Stromal cell of bone marrow (primary cell): ENCODE data around the gene LTB.

Experiments used
- DNase-seq: peaks from one replicate; pipeline ENCODE4 v3.0.0-alpha.2; 2012; ENCODE audit warnings: low read depth

The LTB gene, protein sequence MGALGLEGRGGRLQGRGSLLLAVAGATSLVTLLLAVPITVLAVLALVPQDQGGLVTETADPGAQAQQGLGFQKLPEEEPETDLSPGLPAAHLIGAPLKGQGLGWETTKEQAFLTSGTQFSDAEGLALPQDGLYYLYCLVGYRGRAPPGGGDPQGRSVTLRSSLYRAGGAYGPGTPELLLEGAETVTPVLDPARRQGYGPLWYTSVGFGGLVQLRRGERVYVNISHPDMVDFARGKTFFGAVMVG

DNA sequence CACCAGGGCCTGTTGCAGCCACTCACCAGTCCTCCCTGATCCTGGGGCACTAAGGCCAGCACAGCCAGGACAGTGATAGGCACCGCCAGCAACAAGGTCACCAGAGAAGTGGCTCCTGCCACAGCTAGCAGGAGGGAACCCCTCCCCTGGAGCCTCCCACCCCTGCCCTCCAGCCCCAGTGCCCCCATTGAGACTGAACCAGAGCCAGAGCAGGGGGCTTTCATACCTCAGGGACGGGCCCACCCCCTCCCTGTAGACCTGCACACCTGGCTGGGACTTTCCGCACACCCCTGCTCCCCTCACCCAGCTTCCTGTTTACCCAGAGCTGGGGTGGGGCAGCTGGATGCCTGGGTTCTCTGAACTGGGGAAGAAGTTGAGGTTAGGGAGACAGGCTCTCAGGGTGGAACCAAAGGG is at the start of gene LTB:
Gene LTB, minus strand, starts transcription at position 195 of the 414 bp plus-strand sequence. Its CDS starts 7 bp downstream, at position 188.
- no peak for DNase-seq

GRCh38 chr6:31631681-31632278 is 49.6 kb upstream of the LTB start:
- no peak for DNase-seq

DNA sequence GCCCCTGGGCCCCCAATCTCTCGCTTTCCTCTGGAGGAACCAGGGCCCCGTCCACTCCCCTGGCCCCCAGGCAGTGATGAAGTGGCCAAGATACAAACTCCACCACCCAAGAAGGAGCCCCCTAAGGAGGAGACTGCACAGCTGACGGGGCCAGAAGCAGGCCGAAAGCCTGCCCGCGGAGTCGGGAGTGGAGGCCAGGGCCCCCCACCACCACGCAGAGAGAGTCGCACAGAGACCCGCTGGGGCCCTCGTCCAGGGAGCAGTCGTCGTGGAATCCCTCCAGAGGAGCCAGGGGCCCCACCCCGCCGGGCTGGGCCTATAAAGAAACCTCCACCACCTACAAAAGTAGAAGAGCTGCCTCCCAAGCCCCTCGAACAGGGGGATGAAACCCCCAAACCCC is 49.0 kb upstream of the LTB start:
- DNase-seq = no peak

GRCh38 chr6:31630177-31630934 is 48.1 kb upstream of the LTB start:
- DNase-seq = no peak

GRCh38 chr6:31629014-31629413 is 46.8 kb upstream of the LTB start:
- DNase-seq = no peak

- DNase-seq = no peak
Measured at GRCh38 chr6:31627690-31628287, 45.6 kb upstream of the LTB start.

DNA sequence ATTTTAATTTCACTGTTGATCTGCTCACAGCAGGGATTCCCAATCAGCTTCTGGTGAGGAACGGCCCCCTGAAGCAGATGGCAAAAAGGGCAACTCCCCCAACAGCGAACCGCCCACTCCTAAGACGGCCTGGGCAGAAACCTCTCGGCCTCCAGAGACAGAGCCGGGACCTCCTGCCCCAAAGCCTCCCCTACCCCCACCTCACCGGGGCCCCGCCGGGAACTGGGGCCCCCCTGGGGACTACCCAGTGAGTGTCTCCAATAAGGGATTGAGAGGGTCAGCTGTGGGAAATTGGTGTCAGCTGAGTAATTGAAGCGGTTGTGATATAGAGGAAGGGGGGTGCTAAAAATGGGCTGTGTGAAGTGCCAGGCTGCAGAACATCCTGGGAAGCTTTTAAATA is 44.7 kb upstream of the LTB start:
- DNase-seq = no peak

DNA sequence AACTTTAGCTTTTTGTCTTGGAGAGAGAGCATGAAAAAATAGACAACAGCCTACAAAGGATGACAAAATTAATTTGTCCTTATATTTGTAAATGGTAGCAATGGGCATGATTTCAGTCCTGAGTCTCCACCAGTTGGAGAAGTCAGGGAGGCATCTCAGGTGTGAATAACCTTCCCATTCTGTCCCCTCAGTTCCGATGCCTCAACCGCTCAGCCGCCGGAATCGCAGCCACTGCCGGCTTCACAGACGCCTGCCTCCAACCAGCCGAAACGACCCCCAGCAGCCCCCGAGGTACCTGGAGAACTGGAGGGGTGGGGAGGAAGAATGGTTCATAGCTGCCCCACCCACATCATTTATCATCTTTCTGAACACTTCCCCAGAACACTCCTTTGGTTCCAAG is 41.8 kb upstream of the LTB start:
- DNase-seq = no peak

DNA sequence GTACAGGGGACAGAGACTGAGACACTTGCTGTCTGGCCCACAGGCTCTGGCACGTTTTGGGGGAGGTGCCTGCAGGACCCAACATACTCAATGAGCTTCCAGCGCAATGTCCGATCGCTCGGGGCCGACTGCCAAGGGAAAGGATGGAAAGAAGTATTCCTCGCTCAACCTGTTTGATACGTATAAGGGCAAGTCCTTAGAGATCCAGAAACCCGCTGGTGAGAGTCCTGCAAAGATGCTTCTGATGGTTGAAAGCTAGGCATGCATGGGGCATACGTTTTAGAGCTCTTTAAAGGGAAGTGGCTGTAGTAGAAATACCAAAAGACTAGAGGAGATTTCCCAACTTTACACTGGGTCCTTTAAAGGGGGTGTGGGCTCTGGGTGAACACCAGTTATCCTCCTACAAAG is 40.5 kb upstream of the LTB start:
- DNase-seq = no peak

DNA sequence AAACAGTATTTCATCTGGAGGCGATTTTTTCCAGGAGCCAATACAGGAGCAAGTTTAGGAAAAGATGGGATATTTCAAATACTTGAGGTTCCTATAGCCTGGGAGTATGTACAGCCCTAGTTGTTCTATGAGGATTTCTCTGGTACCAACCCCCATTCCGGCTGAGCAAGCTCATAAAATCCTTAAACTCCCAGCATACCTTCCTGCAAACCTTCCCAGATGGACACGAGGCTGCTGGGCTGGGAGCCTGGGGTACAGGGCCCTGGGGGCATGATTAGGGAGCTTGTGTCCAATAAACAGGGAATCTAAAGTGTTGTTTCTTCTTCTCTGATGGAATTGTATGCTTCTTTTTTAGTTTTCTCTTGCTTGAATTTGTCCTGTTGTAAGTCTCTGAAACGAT is 39.8 kb upstream of the LTB start:
- DNase-seq = no peak

- no peak for DNase-seq
Measured at GRCh38 chr6:31621320-31621939, 39.2 kb upstream of the LTB start.

DNA sequence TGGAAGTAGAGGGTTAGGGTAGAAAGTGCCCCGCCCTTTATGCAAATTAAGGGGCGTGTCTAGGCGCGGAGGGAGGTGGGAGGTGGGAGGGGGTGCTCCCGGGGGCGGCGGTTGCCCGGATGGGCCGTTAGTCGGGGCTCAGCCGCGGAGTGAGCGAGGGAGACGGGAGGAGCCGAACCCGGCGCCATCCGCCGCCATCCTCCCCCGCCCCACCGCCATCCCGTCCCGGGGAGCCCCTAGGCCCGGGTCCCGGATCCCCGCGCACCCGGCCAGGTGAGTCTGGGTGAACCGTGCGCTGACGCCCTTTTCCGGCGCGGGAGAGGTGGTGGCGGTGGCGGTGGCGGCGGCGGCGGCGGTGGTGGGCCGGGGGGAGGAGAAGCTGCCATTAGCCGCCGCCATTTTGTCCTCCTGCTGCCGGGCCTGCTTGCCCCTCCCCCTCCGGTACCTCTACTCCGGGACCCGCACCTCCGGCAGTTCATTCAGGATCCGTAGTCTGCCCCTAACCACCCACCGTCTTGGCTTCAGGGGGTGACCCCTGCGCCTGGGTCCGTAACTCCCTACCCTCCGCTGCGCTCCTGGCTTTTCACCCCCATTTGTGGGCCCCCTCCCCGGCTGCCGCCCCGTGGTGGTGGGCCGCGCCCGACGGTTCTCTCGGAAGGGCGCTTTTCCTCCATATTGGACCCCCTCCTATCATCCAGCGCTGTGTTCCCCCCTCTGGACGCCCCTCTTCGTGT is 38.5 kb upstream of the LTB start, which contains the start of gene PRRC2A:
Gene PRRC2A, plus strand, starts transcription at position 130 of the 734 bp plus-strand sequence. CDS start 2,075 bp downstream, outside the sequence.
- DNase-seq = peak; percentile 31

DNA sequence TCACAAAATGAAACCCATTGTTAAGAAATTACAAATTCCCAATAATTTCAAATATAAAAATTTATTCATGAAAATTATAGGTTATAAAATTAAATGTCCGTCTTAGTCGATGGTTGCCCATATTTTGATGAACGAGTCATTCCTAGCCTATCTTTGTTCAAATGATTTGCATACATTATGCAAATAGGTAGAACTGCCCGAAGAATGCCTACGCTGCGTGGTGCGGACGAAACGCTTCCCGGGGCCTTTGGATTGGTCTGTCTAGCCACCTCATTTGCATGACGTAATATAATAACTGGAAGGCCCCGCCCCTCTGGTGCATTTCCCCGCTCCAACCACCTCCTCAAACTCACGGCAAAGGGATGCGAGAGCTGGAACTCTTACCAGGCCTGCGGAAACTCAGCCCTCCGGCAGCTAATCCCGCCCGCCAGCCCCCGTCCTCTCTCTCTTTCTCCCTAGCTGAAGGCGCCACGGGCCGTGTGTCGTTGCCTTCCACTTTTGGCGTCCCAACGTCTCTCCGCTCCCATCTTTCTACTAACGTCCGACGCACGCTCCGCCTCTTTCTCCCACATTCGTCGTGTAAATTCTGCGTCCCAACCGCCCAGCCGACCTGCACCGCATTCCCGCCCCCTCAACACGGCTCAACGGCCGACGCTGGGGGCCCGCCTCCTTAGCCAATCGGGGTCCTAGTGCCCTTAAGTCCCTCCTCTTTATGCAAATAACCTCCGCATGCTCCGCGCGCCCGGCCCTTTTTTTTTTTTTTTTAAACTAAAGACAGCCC is 37.8 kb upstream of the LTB start:
- DNase-seq = peak; percentile 99

- DNase-seq = no peak
Measured at GRCh38 chr6:31617010-31617409, 34.8 kb upstream of the LTB start.

DNA sequence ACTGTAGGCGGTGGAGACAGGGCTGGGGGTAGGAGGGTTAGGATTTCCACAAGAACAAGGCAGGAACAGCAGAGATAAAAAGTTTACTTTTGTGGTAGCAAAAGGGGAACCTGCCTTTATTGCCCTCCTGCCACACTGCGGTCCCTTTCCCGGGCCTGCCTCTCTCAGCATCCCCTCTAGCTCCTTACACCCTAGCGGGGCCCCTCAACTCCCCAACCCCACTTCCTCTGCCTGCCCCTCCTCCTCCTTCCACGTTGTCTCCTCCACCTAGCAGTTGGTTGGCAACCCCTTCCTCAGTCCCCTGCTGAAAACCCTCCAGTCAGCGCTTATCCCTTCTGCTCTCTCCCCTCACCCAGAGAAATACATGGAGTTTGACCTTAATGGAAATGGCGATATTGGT is 33.5 kb upstream of the LTB start:
- no peak for DNase-seq

DNA sequence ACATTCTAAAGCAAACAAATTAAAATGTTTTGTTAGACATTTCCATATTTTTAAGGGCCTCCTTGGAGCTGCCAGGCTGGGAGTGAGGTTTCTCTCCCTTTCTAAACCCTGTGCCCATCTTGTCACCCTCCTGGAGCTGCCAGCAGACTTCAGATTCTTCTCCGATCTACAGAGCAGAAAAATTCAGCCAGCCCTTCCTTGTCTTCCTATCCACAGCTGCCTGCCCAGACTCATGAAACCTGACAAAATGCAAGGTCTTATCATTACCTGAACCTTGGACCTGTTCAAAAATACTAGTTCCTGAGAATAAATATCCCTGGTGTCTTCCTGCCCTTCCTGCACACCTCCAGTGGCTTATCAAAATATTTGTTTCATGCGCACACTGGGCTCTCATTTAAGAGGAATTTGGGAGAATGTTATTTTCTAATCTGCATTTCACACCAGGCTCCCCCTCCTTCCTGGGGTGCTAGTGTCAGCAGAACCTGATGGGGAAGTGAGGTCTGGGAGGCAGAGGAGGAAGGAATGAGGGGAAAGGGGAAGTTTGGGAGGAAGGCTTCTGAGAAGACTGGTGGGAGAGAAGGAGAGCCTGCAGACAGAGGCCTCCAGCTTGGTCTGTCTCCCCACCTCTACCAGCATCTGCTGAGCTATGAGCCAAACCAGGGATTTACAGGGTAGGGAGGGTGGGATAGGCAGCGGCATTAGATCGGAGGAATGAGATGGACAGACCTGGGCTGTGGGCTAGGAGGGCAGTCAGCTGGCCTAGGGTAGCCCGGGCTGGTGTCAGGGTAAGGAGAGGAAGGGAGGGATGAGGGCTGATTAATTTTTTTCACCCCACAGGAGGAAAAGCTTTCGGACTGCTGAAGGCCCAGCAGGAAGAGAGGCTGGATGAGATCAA is 32.7 kb upstream of the LTB start, which contains the start of gene AIF1:
Gene AIF1, plus strand, starts transcription at position 551 of the 895 bp plus-strand sequence. Its CDS starts 96 bp downstream, at position 647.
- DNase-seq = no peak

GRCh38 chr6:31614075-31614619 is 31.9 kb upstream of the LTB start:
- DNase-seq = no peak

DNA sequence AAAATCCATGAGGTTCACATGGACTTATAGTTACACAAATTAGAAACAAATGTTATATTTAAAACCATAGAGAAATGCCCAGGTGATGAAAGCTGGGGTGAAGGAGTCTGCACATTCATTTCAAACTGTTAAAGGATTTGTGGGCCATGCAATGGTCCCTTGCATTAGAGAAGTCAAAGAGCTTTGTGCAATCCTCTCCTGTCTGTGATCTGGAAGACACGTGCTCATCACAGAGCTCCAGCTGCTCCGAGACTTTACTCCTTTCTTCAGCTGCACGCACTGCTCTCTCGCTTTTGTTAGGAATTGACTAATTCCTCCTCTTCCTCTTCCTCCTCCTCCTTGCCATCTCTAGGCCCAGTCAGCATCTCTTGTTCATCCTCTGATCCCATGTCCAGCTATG is 28.7 kb upstream of the LTB start:
- DNase-seq = no peak
